ENCODE results near the gene THEM4.

The THEM4 gene

GRCh38 chr1:151949371-151950193, 40.3 kb upstream of the THEM4 start:
- POLR2A ChIA-PET, result interaction anchor here (0.6 kb wide), 1 partner anchor 21 kb away, joined by 5 read pairs; no protein-coding TSS in a partner anchor
- TF ChIP-seq CTCF (IDR thresholded peaks at IDR 0.05; ENCODE audit: control extremely low read depth, extremely low read depth, low read depth, missing control alignments), result no peak
- DNase-seq (ENCODE audit: extremely low spot score), result no peak
- CTCF ChIA-PET, result interaction anchor here (0.7 to 3.0 kb wide), 6 partner anchors 16 to 52 kb away, joined by 3 to 21 read pairs (median 4); no protein-coding TSS in a partner anchor

DNA sequence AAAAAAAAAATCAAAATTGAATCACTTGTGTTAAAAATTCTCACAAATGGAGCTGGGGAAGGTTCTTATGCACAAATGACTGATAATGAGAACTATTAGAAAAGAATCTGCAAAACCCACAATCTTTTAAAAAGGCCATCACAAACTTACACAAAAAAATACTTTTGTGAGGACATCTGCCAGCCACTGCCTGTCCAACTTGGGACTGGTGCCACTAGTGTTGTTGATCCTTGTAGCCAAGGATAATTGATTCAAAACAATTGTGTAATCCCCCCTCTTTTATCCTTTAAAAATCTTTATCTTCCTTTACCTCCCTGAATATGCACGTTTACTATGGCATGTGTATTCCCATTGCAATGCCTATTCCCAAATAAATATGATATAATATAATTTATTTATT, 39.2 kb upstream of the THEM4 start:
- ChIA-PET CTCF (interaction anchor here (0.7 to 3.0 kb wide), 4 partner anchors 14 to 48 kb away, joined by 3 to 21 read pairs (median 8); no protein-coding TSS in a partner anchor), POLR2A (no interaction called here)
- no peak for DNase-seq (ENCODE audit: extremely low spot score)
- no peak for TF ChIP-seq CTCF (IDR thresholded peaks at IDR 0.05; ENCODE audit: control extremely low read depth, extremely low read depth, low read depth, missing control alignments)

GRCh38 chr1:151947140-151947539, 37.8 kb upstream of the THEM4 start:
- ChIA-PET CTCF (interaction anchor here (1.0 kb wide), 1 partner anchor 13 kb away, joined by 3 read pairs; no protein-coding TSS in a partner anchor), POLR2A (no interaction called here)
- DNase-seq (ENCODE audit: extremely low spot score), result no peak
- TF ChIP-seq CTCF (IDR thresholded peaks at IDR 0.05; ENCODE audit: control extremely low read depth, extremely low read depth, low read depth, missing control alignments), result no peak

GRCh38 chr1:151945725-151946722, 36.7 kb upstream of the THEM4 start:
- POLR2A ChIA-PET, result no interaction called here

GRCh38 chr1:151944857-151945575, 35.7 kb upstream of the THEM4 start:
- CTCF ChIA-PET, result interaction anchor here (1.3 to 1.6 kb wide), 2 partner anchors 10 to 54 kb away, joined by 3 to 4 read pairs; no protein-coding TSS in a partner anchor
- TF ChIP-seq CTCF (IDR thresholded peaks at IDR 0.05; ENCODE audit: control extremely low read depth, extremely low read depth, low read depth, missing control alignments), result no peak
- POLR2A ChIA-PET, result no interaction called here
- DNase-seq (ENCODE audit: extremely low spot score), result no peak

More at GRCh38 chr1:151945725-151946722, 36.7 kb upstream of the THEM4 start:
- CTCF ChIA-PET, result interaction anchor here (1.0 to 1.6 kb wide), 3 partner anchors 11 to 53 kb away, joined by 3 to 4 read pairs (median 3); no protein-coding TSS in a partner anchor
- TF ChIP-seq CTCF (IDR thresholded peaks at IDR 0.05; ENCODE audit: control extremely low read depth, extremely low read depth, low read depth, missing control alignments), result no peak
- DNase-seq (ENCODE audit: extremely low spot score), result peak; percentile 31

Measured in GM10248 (cell line).